ENCODE results near the gene MROH7. TPM values are rescaled to one million over a fixed set of nuclear protein-coding genes. Genes with fewer than 3 reads are reported as not detected.

MROH7 gene
- 10 to 100 TPM in 1 of 4 donors, 1 to 10 TPM in 3; 3.5 to 11.8 (median 5.4) TPM for total RNA-seq

GRCh38 chr1:54640863-54641836, at the start of gene MROH7:
Gene MROH7, plus strand, starts transcription at chr1:54641786. Its CDS starts 11,141 bp downstream, at chr1:54652927.
- Histone ChIP-seq H3K4me3 (no peak within 1 kb of the TSS), H3K4me1 (no peaks in the 10 kb centered on the region), H3K27ac (no peak within 1 kb of the TSS), H3K36me3 (no peaks in the 10 kb centered on the region), H3K9me3 (peaks cover 0 to 5% of the 10 kb centered on the region in 2 donors), H3K27me3 (no peaks in the 10 kb centered on the region)
- no peak for DNase-seq
- intact Hi-C loops (cut with DNase I; ENCODE audit: low total_unique reads) = no loop called here
- TF ChIP-seq POLR2A (IDR thresholded peaks at IDR 0.05) (no peak), CTCF (IDR thresholded peaks at IDR 0.05) (no peak)

GRCh38 chr1:54593571-54594160, 47.9 kb upstream of the MROH7 start:
- no peak overlapping the region for H3K27ac ChIP-seq
- H3K4me1 ChIP-seq = no peaks in the 10 kb centered on the region
- no peak for DNase-seq
- no peaks in the 10 kb centered on the region for H3K27me3 ChIP-seq
- H3K36me3 ChIP-seq = no peaks in the 10 kb centered on the region
- H3K9me3 ChIP-seq = no peaks in the 10 kb centered on the region
- intact Hi-C loops (cut with DNase I; ENCODE audit: low total_unique reads) = no loop called here
- TF ChIP-seq CTCF (IDR thresholded peaks at IDR 0.05) (no peak), POLR2A (IDR thresholded peaks at IDR 0.05) (no peak)
- no peak overlapping the region for H3K4me3 ChIP-seq

- no peak for DNase-seq
- Histone ChIP-seq H3K27ac (no peak overlapping the region), H3K27me3 (no peaks in the 10 kb centered on the region), H3K36me3 (no peaks in the 10 kb centered on the region), H3K4me3 (no peak overlapping the region), H3K9me3 (no peaks in the 10 kb centered on the region), H3K4me1 (no peaks in the 10 kb centered on the region)
- TF ChIP-seq POLR2A (IDR thresholded peaks at IDR 0.05) = no peak
- TF ChIP-seq CTCF (IDR thresholded peaks at IDR 0.05) = no peak
- intact Hi-C loops (cut with DNase I; ENCODE audit: low total_unique reads) = no loop called here
Measured at GRCh38 chr1:54594463-54594862, 47.1 kb upstream of the MROH7 start.

- Histone ChIP-seq H3K9me3 (no peaks in the 10 kb centered on the region), H3K4me3 (no peak overlapping the region), H3K27me3 (no peaks in the 10 kb centered on the region), H3K4me1 (no peaks in the 10 kb centered on the region), H3K36me3 (no peaks in the 10 kb centered on the region), H3K27ac (no peak overlapping the region)
- TF ChIP-seq CTCF (IDR thresholded peaks at IDR 0.05) = no peak
- intact Hi-C loops (cut with DNase I; ENCODE audit: low total_unique reads) = no loop called here
- no peak for DNase-seq
Measured at GRCh38 chr1:54595956-54596498, 45.6 kb upstream of the MROH7 start.

- H3K36me3 ChIP-seq = no peaks in the 10 kb centered on the region
Measured at GRCh38 chr1:54596756-54597155, 44.8 kb upstream of the MROH7 start.

More at GRCh38 chr1:54596756-54597155, 44.8 kb upstream of the MROH7 start:
- DNase-seq = no peak
- Histone ChIP-seq H3K9me3 (no peaks in the 10 kb centered on the region), H3K27ac (no peak overlapping the region), H3K4me1 (no peaks in the 10 kb centered on the region), H3K4me3 (no peak overlapping the region), H3K27me3 (no peaks in the 10 kb centered on the region)
- intact Hi-C loops (cut with DNase I; ENCODE audit: low total_unique reads) = no loop called here
- TF ChIP-seq POLR2A (IDR thresholded peaks at IDR 0.05) = no peak
- TF ChIP-seq CTCF (IDR thresholded peaks at IDR 0.05) = no peak
